GOT3 (cell line): ENCODE results near the gene TAS2R3.
"Not testable (repeated sequence)": the region's sequence is repeated elsewhere in the genome, so short reads cannot be mapped to it uniquely, and the experiment has no call there.

Experiments
- DNase-seq: peaks from one replicate; lab custom pipeline; 2025; ENCODE audit warnings: mixed read lengths; lab: John Stamatoyannopoulos, UW

The TAS2R3 gene

GRCh38 chr7:141763797-141764196 is at the start of gene TAS2R3:
TAS2R3 (plus strand) TSS chr7:141764097; CDS start chr7:141764159, 62 bp downstream.
- DNase-seq, result no peak

DNA sequence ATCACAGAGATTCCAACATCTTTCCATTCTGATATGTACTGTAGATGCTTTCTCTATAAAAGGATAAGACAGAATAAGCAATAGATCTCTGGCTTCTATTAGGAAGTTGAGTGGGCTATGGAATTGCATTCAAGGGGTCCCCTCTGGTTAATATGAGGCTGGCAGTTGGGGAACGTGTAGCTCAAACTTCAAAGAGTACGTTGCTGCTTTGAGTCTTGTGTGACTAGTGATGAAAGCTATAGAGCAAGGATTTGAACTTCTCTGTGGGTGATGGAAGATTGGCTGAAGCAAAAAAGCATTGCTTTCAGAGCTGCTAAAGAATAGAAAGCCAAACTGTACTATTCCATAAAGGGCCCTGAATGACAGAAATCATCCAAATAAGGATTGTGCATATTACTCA is 49.3 kb upstream of the TAS2R3 start:
- no peak for DNase-seq

GRCh38 chr7:141715018-141715417 is 48.9 kb upstream of the TAS2R3 start:
- DNase-seq, result no peak

- DNase-seq, result no peak
Measured at GRCh38 chr7:141715794-141716689, 47.9 kb upstream of the TAS2R3 start.

GRCh38 chr7:141717450-141717849 is 46.4 kb upstream of the TAS2R3 start:
- DNase-seq, result no peak

DNA sequence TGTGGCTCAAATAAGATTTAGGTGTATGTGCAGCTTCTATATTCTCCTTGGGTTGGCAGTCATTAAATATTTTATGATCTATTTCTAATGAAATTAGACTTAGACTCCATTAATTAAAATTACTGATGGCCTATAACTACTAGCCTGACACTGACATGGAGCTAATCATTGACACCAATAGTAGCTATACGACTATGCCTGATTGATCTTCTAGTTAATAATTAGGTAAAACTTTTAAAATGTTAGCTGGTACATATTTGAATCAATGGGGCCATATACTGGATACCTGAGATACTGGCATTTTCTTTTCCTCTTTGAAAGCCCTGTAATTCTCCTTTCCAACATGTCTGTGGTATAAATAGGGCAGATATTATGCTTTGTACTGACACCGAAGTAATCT is 41.4 kb upstream of the TAS2R3 start:
- DNase-seq, result no peak

DNA sequence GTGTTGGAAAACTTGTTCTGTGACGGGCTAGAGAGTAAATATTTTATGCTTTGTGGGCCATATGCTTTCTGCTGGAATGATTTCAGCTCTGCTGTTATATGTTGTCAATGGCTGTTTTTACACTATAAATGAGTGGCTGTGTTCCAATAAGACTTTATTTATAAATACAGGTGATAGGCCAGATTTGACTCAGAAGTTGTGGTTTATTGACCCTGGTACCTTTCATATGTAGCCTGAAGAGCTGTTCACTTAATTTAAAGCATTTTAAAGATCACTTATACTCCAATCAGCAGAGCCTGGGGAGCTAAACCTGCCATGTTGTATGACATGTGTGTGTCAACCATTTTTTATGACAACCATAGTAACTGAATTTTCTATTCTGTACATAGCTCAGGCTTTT is 34.9 kb upstream of the TAS2R3 start:
- no peak for DNase-seq

- DNase-seq, result no peak
Measured at GRCh38 chr7:141731476-141732149, 32.3 kb upstream of the TAS2R3 start.

DNA sequence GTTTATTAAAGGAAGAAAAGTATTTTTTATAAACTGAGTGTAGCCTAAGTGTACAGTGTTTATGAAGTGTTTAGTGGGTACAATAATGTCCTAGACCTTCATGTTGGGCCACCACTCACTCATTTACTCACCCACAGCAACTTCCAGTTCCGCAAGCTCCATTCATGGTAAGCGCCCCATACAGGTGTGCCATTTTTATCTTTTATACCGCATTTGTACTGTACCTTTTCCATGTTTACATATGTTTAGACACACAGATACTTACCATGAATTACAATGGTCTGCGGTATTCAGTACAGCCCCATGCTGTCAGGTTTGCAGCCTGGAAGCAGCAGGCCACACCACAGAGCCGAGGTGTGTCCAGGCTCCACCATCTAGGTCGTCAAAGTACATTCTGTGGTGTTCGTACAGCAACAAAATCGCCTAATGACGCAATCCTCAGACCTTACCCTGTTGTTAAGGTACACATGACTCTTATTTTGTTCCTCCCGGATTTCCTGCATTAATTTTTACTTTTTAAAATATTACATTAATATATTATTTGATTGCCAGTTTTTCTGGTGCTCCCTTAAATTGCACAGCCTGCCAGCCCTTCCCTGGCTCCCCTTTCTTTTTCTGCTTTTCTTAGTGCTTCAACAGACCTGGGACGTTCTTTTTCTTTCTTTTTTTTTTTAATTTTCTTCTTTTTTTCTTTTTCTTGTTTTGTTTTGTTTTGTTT is 26.6 kb upstream of the TAS2R3 start:
- DNase-seq, result no peak

- DNase-seq, result peak; percentile 76
Measured at GRCh38 chr7:141737836-141738591, 25.9 kb upstream of the TAS2R3 start, which contains the start of gene SSBP1. SSBP1 (plus strand) TSS chr7:141738358; CDS start chr7:141739167, 809 bp downstream.

GRCh38 chr7:141738592-141739013 is 25.3 kb upstream of the TAS2R3 start:
- no peak for DNase-seq

DNA sequence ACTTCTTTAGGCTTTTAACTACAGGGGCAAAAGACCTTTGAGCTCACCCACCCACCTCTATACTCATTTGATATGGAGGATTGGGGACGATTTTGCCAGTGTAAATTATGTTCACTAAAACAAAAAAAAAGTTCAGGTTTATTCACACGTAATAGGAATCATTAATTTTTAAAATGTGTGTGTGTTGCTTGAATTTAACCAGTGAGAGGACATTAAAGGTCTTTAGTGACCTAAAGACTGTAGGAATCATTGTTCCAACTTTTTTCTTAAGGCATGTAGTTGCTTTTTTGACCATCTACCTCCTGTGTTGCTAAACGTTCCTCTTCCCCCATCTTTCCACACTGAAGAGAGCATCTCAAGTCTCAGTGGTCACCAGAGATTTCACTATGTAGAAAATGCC is 24.6 kb upstream of the TAS2R3 start:
- DNase-seq, result no peak

GRCh38 chr7:141742229-141742628 is 21.7 kb upstream of the TAS2R3 start:
- DNase-seq, result no peak

GRCh38 chr7:141744131-141744530 is 19.8 kb upstream of the TAS2R3 start:
- DNase-seq, result no peak

DNA sequence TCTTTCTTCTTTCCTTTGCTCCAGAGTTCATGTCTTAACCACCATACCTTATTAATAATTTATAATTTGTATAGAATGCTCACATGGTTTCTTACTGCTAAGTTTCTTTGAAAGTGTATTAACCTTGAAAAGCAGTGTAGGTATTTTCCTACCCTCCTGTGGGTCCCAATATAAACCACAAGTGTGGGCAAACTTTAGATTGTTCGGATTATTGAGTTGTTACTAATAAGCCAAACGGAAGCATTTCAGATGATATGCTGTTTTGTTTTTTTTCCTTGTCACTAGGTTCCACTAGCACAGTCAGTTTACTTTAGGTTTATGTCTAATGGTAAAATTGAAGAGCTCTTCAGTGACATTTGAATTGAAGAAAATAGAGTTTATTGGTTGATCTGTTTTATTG is 15.5 kb upstream of the TAS2R3 start:
- DNase-seq, result no peak

GRCh38 chr7:141751904-141752303 is 12.0 kb upstream of the TAS2R3 start:
- DNase-seq, result not testable (repeated sequence)

DNA sequence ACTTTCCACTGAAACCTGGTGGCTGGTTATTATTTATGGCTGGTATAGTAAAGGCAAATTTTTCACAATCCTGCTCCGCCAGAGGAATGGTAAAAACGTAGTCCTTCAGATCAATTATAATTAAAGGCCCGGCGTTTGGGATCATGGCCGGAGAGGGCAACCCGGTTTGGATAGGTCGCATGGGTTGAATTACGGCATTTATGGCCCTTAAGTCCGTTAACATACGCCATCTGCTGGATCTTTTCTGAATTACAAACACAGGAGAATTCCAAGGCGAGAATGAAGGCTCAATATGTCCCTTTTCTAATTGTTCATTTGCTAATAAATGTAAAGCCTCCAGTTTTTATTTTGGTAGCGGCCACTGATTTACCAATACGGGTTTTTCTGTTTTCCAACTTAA is 11.3 kb upstream of the TAS2R3 start:
- DNase-seq, result no peak

GRCh38 chr7:141754939-141755338 is 9.0 kb upstream of the TAS2R3 start:
- DNase-seq, result no peak

- DNase-seq, result not testable (repeated sequence)
Measured at GRCh38 chr7:141770083-141770583, 6.2 kb downstream of the TAS2R3 start.

DNA sequence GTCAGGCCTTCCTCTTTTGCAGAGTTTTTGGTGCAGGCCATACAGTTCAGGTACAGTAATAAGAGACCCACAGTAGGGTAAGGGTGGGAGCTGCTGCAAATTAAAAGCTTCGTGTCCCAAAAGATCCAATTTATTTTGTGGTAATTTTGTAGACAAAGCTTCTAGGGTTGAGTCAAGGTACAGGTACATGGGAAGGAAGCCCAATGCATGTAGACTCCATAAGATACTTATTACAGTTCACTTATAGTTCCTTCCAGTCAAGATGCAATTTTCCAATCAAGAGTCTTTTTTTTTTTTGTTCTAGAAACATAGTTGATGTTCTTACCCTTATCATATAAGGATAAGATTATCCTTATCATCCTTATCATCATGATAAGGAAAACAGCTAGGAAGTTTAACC is 12.5 kb downstream of the TAS2R3 start, which contains the start of gene TAS2R4:
Gene TAS2R4, plus strand, starts transcription at position 301 of the 400 bp plus-strand sequence. CDS start 1,815 bp downstream, outside the sequence.
- no peak for DNase-seq
